IMR-90 (cell line): ENCODE results near the gene IL17C.

ENCODE experiments used
- CTCF ChIP-seq: conservative IDR thresholded peaks from 2 replicates; pipeline ENCODE4 v1.5.1; 2012; ENCODE audit warnings: mild to moderate bottlenecking, low read depth, low read length, improper control_type of control experiment
- ELK1 ChIP-seq: fragments of 150-350 bp; IDR thresholded peaks from 2 replicates; pipeline ENCODE4 v1.6.1; 2016; ENCODE audit warnings: low read depth, mild to moderate bottlenecking, low read length, moderate library complexity, borderline replicate concordance
- FOS ChIP-seq: fragments of 150-350 bp; IDR thresholded peaks from 2 replicates; pipeline ENCODE4 v1.6.1; 2016; ENCODE audit warnings: low read depth, low read length
- MAZ ChIP-seq: IDR thresholded peaks from 2 replicates; pipeline ENCODE4 v1.6.1; 2012; ENCODE audit warnings: low read depth, mild to moderate bottlenecking, low read length, improper control_type of control experiment, moderate library complexity, borderline replicate concordance
- MXI1 ChIP-seq: IDR thresholded peaks from 2 replicates; pipeline ENCODE4 v1.6.1; 2012; ENCODE audit warnings: low read depth, mild to moderate bottlenecking, low read length, moderate library complexity, borderline replicate concordance
- POLR2A ChIP-seq: IDR thresholded peaks from 2 replicates; pipeline ENCODE4 v1.6.1; 2012; ENCODE audit warnings: mild to moderate bottlenecking, low read depth, low read length
- RAD21 ChIP-seq: IDR thresholded peaks from 2 replicates; pipeline ENCODE4 v1.6.1; 2012; ENCODE audit warnings: low read length, improper control_type of control experiment
- RCOR1 ChIP-seq: IDR thresholded peaks from 2 replicates; pipeline ENCODE4 v1.6.1; 2012; ENCODE audit warnings: mild to moderate bottlenecking, low read length, improper control_type of control experiment; ENCODE audit not compliant: insufficient replicate concordance
- RFX5 ChIP-seq: IDR thresholded peaks from 2 replicates; pipeline ENCODE4 v1.8.0; 2012; ENCODE audit warnings: low read depth, mild to moderate bottlenecking, low read length, moderate library complexity
- SMC3 ChIP-seq: fragments of 150-350 bp; IDR thresholded peaks from 2 replicates; pipeline ENCODE4 v1.6.1; 2016; ENCODE audit warnings: low read depth, mild to moderate bottlenecking, antibody characterized with exemption, low read length, moderate library complexity

- no peak for TF ChIP-seq CTCF
- no peak for TF ChIP-seq FOS
- TF ChIP-seq POLR2A = no peak
- no peak for TF ChIP-seq MAZ
- no peak for TF ChIP-seq SMC3
- TF ChIP-seq MXI1 = no peak
- TF ChIP-seq RCOR1 = no peak
- TF ChIP-seq RFX5 = no peak
- no peak for TF ChIP-seq ELK1
- no peak for TF ChIP-seq RAD21
These were observed 19.3 kb upstream of the IL17C start for GRCh38 chr16:88618956-88619667.
